ENCODE results near the gene UBE2L5. TPM values are rescaled to one million over a fixed set of nuclear protein-coding genes. Genes with fewer than 3 reads are reported as not detected.
A peak's percentile ranks its signal among the peaks of the same experiment; 100 is the strongest.

Gene UBE2L5
- total RNA-seq, 4 donors from 2014 or later: 0.31 TPM; not detected in 3

- Histone ChIP-seq H3K27ac (peak overlapping the region; percentile 70 to 81 (median 75)), H3K36me3 (no peaks in the 10 kb centered on the region), H3K9me3 (no peaks in the 10 kb centered on the region), H3K4me3 (peak overlapping the region in 1 of 2 donors; percentile 31), H3K27me3 (no peaks in the 10 kb centered on the region), H3K4me1 (peaks cover 0 to 18% (median 0%) of the 10 kb centered on the region in 3 donors)
- peak; percentile 87 for ATAC-seq
- peak; percentile 58 for TF ChIP-seq POLR2AphosphoS5 (IDR thresholded peaks at IDR 0.05)
- no peak for TF ChIP-seq POLR2A (IDR thresholded peaks at IDR 0.05)
- WGBS, 2 donors (ENCODE audit: low coverage in 1 of 2): 17 to 19% methylated on average over 15 of the region's 15 CpGs
These were observed 33.6 kb upstream of the UBE2L5 start for GRCh38 chr13:30388406-30389283.

- Histone ChIP-seq H3K4me3 (no peak overlapping the region), H3K36me3 (no peaks in the 10 kb centered on the region), H3K9me3 (no peaks in the 10 kb centered on the region), H3K4me1 (peaks cover 0 to 28% (median 0%) of the 10 kb centered on the region in 3 donors), H3K27ac (no peak overlapping the region), H3K27me3 (no peaks in the 10 kb centered on the region)
- no peak for TF ChIP-seq EP300 (IDR thresholded peaks at IDR 0.05)
- TF ChIP-seq CTCF (IDR thresholded peaks at IDR 0.05): no peak
- no peak for TF ChIP-seq POLR2AphosphoS5 (IDR thresholded peaks at IDR 0.05)
- TF ChIP-seq POLR2A (IDR thresholded peaks at IDR 0.05): no peak
- 70 to 93% methylated on average over 4 of the region's 9 CpGs for WGBS, 2 donors (ENCODE audit: low coverage in 1 of 2)
- no peak for ATAC-seq
These were observed 30.2 kb upstream of the UBE2L5 start for GRCh38 chr13:30391956-30392680.

GRCh38 chr13:30392681-30393045 is 29.6 kb upstream of the UBE2L5 start:
- Histone ChIP-seq H3K27ac (no peak overlapping the region), H3K4me3 (no peak overlapping the region), H3K27me3 (no peaks in the 10 kb centered on the region), H3K4me1 (peaks cover 0 to 28% (median 0%) of the 10 kb centered on the region in 3 donors), H3K9me3 (no peaks in the 10 kb centered on the region), H3K36me3 (no peaks in the 10 kb centered on the region)
- ATAC-seq: no peak
- WGBS, 2 donors (ENCODE audit: low coverage in 1 of 2): 57 to 68% methylated on average over 5 of the region's 5 CpGs
- TF ChIP-seq POLR2A (IDR thresholded peaks at IDR 0.05) (no peak), CTCF (IDR thresholded peaks at IDR 0.05) (no peak), EP300 (IDR thresholded peaks at IDR 0.05) (no peak), POLR2AphosphoS5 (IDR thresholded peaks at IDR 0.05) (no peak)

- no peak for ATAC-seq
- H3K36me3 ChIP-seq: no peaks in the 10 kb centered on the region
- H3K27ac ChIP-seq: peak overlapping the region; percentile 92 to 100 (median 94)
- WGBS, 2 donors (ENCODE audit: low coverage in 1 of 2): 0 to 1% methylated on average over 7 of the region's 7 CpGs
- H3K27me3 ChIP-seq: no peaks in the 10 kb centered on the region
- no peaks in the 10 kb centered on the region for H3K9me3 ChIP-seq
- TF ChIP-seq POLR2AphosphoS5 (IDR thresholded peaks at IDR 0.05) (no peak), POLR2A (IDR thresholded peaks at IDR 0.05) (no peak), EP300 (IDR thresholded peaks at IDR 0.05) (no peak), CTCF (IDR thresholded peaks at IDR 0.05) (no peak)
- peaks cover 0 to 12% (median 0%) of the 10 kb centered on the region in 3 donors for H3K4me1 ChIP-seq
- H3K4me3 ChIP-seq: peak overlapping the region; percentile 62 to 97
These were observed 27.5 kb upstream of the UBE2L5 start for GRCh38 chr13:30394751-30395191.
